Hepatocyte (in vitro differentiated cells): Measurements from ENCODE around the gene WDR33.

Experiments used
- CTCF ChIP-seq: fragments of 200-600 bp; sonication (generic); IDR thresholded peaks from 2 replicates; pipeline ENCODE4 v1.5.1; 2016; ENCODE audit warnings: antibody characterized with exemption, mild to moderate bottlenecking; ENCODE audit not compliant: poor library complexity
- EZH2 ChIP-seq: fragments of 200-600 bp; sonication (generic); IDR thresholded peaks from 2 replicates; pipeline ENCODE4 v1.6.1; 2016; ENCODE audit warnings: antibody characterized with exemption, mild to moderate bottlenecking, borderline replicate concordance

GRCh38 chr2:127857265-127857808 is 46.4 kb upstream of the WDR33 start:
- no peak for TF ChIP-seq CTCF
- TF ChIP-seq EZH2 = no peak
